HG03097 (cell line): Measurements from ENCODE around the gene TSHZ2.
"Not testable (repeated sequence)": the region's sequence is repeated elsewhere in the genome, so short reads cannot be mapped to it uniquely, and the experiment has no call there.

ENCODE experiments used
- ATAC-seq: cut with Tn5 transposase; IDR thresholded peaks from one replicate; pipeline ENCODE4 v1.9.1; 2021; ENCODE audit not compliant: unreplicated experiment, low FRiP score

Gene TSHZ2

DNA sequence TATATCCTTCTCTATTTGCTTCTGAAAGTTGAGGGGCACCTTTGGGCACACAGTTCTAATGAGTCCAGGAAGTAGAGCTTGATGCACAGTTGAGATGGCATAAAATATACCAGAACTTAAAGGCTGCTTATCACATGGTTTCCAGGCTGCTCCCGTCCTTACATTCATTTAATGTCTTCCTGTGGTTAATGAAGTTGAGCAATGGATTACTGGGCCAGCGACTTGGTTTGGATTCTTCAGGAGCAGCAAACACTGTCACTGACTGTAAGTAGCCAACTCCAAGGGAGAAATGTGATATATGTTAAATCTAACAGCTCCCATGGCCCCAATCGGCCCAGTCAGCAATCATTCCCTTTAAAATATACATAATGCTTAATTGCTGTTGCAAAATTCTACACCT, 9.0 kb upstream of the TSHZ2 start:
- ATAC-seq = no peak

DNA sequence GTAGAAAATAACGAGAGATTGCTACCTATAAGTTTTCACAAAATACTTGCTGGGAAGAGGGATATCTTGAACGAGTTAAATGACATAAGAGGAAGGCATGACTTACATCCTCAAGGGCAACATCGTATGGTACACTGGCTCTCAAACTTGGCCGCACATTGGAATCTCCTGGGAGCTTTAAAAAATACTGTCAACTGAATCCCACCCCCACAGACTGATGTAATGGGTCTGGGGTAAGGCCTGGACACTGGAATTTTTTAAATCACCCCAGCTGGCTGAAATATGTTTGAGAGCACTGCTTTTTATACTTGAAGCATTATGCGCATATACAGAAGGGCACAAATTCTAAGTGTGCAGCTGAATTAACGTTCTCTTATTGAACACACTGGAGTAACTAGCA, 8.0 kb upstream of the TSHZ2 start:
- ATAC-seq = no peak

DNA sequence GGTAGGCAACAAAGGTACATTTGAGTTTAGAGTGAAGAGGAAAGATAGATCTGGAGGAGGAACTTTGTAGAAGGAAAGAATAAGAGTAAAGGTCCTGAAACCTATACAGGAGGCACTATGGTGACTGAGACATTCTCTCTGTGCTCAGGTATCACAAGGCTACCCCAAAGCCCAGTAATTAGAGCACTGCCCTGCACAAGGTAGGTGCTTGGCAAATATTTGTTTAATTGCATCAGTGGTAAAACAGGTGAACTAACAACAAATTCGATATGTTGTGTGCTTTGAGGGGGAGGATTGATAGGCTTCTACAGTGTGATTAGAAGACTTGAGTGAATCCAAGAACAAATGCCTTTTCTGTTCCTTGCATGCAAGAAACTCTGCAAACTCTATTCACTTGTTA, 6.8 kb upstream of the TSHZ2 start:
- no peak for ATAC-seq

DNA sequence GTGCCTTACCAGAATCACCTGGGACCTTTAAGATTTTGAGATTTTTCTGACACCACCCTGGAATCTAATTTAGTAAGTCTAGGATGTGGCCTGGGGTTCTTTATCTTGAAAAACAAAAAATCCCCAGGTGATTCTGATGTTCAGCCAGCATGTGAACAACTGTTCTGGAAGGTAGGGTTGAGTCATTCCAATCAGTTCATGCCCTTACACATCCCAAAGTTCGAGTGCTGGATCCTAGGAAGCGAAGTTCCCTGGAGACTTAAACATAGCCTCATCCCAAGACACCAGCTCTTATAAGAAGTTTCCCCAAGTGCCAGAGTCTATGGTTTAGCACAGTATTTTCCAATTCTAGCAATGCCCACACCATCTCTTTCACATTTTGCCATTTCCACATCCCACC, 6.3 kb upstream of the TSHZ2 start:
- no peak for ATAC-seq

DNA sequence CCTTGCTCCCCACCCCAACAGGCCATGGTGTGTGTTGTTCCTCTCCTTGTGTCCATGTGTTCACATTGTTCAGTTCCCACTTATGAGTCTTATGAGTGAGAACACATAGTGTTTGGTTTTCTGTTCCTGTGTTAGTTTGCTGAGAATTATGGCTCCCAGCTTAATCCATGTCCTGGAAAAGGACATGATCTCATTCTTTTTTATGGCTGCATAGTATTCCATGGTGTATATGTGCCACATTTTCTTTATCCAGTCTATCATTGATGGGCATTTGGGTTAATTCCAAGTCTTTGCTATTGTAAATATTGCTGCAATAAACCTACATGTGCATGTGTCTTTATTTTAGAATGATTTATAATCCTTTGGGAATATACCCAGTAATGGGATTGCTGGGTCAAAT, 5.6 kb upstream of the TSHZ2 start:
- not testable (repeated sequence) for ATAC-seq

DNA sequence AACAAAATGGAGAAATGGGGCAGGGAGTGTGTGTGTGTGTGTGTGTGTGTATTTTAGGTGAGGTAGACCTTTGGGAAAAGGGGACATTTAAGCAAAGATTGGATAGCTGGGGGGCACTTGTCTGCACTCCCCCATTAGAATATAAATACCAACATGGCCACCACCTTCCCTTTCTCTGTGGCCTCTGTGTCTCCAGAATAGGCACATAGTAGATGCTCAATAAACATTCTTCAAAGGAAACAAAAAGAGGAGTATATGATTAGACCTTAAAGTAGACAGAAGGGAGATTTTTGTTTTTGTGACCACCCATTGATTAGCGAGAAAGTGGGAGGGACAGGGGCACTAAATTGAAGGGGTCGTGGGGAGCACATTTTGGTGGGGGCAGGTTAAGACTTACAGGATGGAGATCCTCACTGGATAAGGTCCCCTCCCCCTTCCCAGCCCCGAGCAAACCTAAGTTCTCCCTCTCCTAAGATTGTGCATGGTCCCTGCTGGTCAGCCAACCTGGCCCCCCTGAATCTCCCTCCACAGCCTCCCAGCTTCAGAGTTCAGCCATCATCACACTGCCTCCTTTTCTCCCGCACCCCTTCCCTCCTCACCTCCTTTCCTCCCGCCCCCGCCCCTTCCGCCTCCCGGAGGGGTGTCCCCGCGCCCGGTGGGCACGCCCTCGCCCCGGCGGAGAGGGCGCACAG, 514 bp upstream of the TSHZ2 start:
- no peak for ATAC-seq

DNA sequence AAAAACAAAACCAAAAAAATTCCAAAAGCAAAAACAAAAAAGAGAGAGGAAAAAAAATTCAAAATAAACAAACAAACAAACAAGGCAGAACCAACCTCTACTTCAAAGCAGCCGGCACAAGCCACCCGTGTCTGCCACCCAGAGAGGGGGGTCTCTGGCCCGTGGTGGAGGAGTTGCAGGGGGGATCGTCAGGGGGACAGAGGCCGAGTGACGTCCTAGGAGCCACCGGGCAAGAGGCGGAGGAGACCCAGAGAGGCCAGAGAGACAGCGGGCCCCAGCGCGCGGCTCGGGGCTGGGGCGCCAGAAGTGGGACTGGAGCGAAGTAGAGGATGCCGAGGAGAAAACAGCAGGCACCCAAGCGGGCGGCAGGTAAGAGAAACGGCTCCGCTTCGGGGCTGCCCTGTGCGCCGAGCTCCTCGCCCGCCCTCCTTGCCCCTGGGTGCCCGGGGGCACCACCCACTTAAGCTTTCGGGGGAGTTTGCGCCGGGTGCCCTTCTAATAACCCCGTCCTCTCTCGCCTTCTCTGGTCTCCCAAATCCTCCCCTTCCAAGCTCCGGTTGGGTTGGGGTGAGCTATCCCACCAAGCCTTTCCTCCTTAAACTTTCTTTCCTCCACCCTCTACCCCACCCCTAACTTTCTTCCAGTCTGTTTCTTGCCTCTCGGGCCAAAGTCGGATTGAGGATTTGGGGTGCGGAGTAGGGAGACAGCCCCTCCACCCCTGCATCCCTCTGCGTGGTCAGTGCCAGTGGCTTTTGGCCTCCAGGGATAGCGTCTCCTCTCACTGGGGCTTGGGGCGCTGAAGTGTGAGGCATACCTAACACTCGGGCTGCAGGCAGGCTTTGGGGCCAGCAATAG, 1.0 kb downstream of the TSHZ2 start:
- no peak for ATAC-seq

DNA sequence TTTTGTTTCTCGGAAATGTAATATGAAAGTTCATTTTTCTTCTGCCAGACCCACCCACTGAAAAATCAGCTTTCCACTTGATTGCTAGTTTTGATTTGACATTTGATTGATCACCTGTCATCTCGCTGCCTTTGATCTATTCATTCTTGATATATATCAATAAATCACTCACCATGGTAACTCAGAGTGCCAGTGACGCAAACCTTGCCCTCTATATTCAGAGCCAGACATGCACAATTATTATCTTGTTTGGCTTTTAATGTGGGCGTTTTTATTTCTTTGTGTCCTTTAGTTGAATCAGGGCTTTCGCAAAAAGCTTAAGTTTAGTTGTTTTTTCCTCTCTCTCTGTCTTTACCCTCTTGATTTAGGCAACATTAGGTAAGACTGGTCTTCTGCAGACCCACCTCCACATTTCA, 2.0 kb downstream of the TSHZ2 start:
- ATAC-seq = no peak

DNA sequence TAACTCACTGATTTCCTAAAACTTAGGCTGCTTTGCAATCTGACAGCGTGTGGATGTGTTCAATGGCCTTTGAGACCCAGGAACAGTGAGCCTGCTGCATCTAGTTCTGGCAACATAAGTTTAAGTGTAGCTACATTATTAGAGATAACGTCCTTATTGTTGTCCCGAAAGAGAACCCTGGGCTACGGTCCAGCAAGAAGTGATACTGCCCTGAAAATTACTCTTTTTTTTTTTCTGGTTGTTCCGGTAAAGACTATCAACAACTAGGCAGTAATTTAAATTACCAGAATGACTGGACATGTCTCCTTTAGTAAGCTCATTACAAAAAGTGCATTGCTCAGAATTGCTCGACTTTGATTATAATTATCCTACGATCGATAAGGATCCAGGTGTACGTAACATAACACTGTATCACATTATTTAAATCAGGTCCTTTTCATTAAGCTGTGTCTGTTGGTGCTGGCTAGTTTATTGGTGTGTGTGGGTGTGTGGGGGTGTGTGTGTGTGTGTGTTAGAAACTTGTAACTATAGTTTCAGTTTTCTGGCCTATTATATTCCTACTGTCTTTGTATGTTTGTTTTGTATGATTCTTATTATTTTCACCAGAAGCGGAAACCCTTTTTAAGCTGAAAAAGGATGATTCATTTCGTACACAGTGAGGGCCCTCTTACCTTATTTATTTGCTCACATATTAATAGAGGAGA, 3.0 kb downstream of the TSHZ2 start:
- no peak for ATAC-seq

DNA sequence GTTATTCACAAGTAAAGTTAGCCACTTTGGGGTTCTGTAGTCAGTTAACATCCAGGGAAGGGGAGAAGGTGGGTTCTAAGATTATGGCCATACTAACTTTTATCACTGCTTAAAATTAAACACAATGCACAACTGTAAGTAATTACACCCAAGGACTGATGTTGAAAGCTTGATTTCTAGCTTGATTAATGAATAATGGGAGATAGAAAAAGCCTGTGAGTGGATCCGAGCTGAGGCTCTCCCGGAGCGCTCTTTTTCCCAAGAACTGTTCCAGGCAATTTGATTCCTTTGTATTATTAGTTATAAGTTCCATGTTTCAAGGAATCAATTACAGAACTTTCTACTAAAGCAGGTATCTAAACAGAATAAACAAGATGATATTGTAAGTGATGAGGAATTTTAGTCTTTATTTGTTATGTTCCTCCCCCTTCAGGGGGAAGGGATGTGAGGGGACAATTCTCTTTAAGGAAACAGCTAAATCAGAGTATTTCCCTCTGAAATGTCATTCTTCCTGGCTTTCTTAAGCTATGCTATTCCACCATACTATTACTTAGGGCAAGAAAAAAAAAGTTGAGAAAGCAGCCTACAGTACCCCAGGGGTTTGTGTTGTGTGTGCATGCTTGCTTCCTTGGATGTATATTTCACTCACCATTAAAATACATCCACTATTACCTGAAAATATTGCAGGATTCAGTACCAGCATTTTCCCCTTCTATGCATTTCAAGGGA, 3.8 kb downstream of the TSHZ2 start:
- no peak for ATAC-seq

DNA sequence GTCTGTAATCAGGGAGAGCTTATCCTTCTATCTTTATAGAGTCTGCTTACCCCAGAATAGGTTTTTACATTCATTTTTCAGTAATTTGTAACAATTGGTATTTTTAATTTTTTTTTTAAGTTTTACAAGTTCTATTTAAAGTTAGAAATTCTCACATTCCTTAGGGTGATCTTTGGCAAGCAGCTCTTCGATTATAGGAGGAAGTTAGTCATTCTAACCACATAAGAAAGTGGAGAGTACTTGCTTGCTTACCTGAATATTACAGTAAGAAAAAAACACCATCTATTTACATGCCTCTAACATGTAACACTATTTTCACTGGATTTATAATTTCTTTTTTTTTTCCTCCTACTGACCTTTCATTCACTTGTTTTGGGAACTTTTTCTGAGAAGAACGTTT, 6.7 kb downstream of the TSHZ2 start:
- ATAC-seq = no peak

DNA sequence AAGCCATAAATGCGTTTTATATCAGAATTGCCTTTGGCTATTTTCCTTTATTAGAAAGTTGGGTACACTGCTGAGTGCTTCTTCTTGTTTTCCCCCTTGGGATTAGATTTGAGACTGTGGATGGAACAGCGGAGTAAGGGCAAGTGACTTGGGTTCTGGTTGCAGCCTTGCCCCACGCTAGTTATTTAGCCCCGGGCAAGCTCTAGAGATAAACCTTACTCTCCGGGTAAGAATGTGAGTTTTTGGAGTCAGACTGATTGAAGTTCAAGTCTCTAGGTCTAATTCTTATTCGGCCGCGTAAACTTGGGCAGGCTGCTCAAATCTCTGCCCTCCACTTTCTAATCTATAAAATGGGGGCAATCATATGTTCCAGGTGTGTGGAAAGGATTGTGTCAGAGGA, 8.9 kb downstream of the TSHZ2 start:
- no peak for ATAC-seq

DNA sequence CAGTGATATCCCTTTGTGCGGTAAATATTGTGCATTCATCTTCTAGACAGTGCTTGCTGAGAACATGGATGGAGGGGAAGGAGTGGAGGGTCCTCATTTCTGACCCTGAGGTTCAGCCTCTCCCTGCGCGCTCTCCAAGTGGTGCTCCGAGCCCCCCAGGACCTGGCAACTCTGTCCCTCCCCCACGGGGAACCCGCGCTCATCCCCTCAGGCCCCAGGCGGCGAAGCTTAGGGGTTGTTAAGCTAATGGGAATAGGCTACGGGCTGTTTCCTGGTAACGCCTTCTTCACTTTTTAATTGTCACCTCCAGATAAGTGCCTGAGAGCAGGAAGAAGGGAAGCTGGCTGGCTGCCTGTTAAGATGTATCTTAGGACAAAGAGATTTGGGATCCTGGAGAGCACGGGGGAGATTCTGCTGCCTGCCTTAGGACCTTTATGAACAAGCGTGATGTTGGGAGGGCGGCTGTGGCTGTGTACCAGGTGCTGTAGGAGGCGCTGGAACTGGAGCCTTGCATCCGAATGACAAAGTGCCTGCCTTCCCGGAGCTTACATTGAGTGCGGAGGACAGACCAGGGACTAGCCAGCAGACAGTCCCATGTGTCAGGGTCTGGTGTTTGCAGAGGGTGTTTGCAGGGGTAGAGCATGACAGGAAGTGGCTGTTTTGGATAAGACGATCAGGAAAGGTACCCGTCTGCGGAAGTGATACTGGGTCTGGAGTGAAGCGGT, 11.7 kb downstream of the TSHZ2 start:
- no peak for ATAC-seq

DNA sequence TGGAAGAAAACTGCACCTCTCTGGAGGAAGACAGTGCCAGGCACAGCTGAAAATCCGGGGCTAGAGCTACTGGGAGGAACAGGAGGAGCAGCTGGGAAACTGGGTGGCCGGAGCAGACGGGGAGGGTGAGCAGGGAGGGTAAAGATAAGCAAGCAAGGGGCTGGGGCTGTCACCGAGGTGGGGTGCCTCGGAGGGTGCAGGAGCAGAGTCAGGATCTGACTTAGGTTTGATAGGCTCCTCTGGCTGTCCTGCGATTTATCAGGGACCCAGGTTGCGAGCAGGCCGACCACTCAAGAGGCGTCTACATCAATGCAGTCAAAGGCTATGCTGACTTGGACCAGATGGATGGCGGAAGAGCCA, 12.3 kb downstream of the TSHZ2 start:
- no peak for ATAC-seq

DNA sequence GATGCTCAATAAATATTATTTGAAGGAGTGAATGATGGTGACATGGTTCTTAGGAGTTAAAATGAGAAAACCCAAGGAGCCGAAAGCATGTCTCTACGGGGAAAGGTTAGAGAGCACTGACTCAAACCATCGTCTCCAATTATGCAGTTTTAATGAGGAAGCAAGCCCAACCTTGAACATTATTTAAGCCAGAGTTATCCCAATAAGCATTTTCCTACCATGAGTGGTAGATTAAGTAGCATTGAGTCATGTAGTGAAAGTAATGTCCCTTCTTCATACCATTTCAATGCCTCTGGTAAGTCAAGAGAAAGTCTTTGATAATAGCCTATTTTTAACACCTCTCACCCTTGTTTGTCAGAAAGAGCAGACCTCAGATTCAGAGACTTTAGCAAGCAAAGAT, 13.5 kb downstream of the TSHZ2 start:
- ATAC-seq = no peak

DNA sequence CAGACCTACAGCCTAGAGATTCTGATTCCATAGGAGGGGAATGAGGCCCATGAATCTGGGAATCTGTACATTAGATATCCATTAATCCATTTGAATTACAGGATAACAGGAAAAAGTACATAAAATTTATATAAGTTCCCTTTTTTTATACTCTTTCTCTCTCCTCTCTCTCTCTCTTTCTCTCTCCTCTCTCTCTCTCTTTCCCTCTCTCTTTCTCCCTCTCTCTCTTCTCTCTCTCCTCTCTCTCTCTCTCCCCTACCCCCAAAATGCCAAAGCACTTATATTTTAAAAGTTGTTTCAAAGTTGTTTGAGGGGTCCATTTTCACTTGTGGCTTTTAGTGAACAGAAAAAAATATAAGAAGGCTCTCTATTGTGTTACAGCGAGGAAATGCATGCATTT, 15.1 kb downstream of the TSHZ2 start:
- ATAC-seq = no peak

DNA sequence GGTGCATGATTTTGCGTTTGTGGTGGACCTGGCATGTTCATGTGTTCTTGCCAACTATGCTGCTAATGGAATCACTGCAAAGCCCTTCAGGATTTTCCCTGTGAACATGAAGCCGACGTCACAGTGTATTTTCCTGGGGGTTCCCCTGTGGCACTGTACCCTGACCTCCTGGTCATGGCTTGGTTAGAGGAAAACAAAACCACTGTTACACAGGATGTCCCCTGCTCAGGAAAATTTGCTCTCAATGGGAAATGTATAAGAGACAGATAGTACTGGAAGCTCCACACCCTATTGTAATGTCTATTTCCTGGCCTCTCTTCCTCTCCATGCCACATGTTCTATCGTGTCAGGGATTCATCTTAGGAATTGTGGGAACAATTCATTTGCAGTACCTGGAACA, 19.7 kb downstream of the TSHZ2 start:
- ATAC-seq = no peak

DNA sequence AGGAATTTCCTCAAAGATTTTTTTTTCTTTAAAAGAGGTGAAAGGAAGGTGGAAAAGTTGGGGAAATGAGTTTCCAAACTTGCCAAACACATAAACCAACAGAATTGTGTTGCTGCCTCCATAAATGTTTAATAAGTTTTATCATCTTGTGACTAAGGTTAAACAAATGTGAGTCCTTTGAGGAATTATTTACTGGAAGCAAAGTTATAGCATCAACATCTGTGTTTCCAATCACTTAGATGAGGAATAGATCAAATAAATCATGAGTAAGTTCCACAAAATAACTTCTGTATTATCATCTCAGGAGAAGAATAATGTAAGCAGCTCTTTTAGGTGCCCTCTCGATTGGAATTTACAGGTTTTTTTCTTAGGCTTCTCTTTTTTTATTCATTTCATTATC, 20.5 kb downstream of the TSHZ2 start:
- no peak for ATAC-seq

DNA sequence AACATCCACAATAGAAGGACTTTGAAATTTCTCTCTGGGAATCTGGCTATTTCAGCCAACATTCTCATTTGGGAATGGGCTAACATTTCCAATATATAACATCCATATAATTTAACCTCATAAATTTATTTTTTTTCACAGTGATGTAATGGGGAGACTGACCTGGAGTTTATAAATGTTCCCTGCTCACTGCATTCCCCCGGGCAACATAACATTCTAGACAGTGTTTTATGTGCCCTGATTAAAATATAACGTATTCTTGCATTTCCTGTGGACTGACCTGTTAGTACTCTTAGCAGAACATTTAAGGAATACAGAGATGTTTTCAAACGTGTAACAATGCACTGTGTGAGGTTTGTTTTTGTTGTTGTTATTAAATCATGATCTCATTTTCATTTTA, 20.9 kb downstream of the TSHZ2 start:
- ATAC-seq = no peak

DNA sequence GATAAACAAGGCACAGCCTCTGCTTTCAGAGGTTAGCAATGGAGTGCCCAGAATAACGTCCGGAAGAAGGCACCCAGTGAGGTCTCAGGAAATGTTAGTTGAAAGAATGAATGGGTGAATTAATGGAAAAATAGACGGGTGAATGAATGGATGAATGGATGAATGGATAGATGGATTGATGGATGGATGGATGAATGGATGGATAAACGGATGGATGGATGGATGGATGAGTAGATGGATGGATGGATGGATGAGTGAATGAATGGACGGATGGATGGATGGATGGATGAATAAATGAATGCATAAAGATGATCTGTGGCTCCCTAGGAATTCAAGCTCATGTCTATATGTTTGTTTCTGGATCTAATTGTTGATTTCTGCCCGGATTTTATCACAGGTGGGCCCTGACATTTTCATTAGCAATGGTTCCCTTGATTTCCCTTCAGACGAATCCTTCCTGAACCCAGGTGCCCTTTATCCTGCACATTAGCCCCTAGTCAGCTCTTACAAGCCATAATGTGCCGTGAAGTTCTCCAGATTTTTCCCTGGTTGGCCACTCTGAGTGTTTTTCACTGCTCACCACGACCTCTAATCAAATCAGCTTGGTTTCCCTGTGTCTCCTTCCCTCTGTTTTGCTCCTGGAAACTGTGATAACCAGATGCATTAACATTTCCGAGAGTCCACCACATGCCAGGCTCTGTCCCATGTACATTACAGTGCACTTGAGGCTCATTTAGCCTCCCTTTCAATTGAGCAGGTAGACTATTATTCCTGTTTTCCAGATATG, 22.2 kb downstream of the TSHZ2 start:
- ATAC-seq = no peak
